ENCODE data around the gene CDKAL1. TPM values are rescaled to one million over a fixed set of nuclear protein-coding genes. Genes with fewer than 3 reads are reported as not detected.

The CDKAL1 gene
- total RNA-seq, 1 donor from 2014 or later: 11.2 TPM

GRCh38 chr6:20998748-20999448 lies 464.6 kb downstream of the CDKAL1 start:
- no peak for DNase-seq (ENCODE audit: extremely low read depth, low read depth, low spot score)

DNA sequence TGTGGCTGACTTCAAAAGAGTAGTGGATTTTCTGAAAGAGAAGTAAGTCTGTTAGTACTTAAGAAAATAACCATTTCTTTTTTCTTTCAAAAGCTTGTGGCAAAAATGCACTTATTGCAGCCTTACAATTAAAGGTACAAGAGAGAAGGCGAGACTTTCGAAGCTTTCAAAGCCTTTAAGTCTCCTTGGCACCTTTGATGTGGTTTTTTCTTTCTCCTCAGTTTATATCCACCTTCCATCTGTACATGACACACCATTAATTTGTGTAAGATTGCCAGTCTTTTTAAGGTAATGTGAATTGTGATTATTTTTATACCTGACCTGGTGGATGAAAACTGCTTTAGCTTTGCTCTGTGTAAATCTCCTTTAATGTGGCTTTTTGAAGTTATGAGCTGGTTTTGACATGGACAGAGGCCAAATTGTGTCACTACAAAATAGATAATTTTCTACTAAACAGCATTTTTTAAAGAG lies 466.1 kb downstream of the CDKAL1 start:
- no peak for DNase-seq (ENCODE audit: extremely low read depth, low read depth, low spot score)

- no peak for DNase-seq (ENCODE audit: extremely low read depth, low read depth, low spot score)
These were observed 467.5 kb downstream of the CDKAL1 start for GRCh38 chr6:21001736-21002135.

GRCh38 chr6:21003780-21004541 lies 469.7 kb downstream of the CDKAL1 start:
- DNase-seq (ENCODE audit: extremely low read depth, low read depth, low spot score): peak; percentile 75

DNA sequence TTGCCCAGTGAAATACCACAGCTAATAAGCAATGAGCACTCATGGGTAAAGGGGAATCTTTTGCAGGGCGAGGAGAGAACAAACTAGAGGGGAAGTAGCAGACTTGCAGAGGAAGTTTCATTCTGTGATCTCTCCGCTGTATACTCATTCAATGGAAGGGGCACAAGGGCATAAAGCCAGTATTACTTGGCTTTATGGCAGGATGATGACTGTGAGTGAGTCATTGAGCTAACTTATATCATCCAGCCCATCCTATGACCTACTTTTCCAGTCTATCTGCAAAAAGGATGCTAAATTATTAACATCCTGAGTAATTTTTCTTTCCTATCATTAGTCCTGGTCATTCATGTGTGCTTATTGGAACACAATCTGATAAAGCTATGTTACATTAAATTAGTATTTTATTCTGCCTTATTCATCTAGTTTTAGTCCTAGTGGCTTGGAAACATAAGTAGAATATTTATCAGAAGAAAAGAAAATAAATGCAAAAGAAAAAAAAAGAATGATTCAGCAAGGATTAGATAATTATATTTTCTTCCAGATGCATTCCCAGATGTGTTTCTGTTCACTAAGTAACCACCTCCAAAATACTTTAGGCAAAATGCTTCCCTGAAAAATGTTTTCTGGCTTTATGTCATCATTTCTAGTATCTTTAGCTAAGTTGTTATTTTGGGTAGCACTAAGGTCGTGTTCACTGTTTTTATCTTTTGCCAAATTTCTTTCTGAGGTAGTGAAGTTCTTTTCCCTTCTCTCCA lies 471.7 kb downstream of the CDKAL1 start:
- no peak for DNase-seq (ENCODE audit: extremely low read depth, low read depth, low spot score)

DNA sequence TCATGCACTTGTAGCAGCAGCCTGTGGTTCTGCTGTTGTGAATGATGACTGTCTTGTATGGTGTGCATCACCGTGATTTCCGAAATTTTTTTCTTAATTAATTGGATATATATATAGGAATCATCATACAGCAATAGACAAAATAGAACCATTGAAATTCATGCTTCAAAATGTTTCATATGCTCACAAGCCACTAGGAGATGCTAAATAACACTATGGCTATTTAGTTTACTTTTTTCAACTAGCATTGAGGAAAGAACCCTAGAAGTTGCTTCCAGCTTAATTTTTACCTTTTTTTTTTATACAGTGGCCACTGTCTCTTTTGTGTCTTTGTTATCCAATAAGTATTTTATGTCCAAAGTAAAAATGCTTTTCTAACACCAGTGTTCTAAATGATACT lies 485.4 kb downstream of the CDKAL1 start:
- DNase-seq (ENCODE audit: extremely low read depth, low read depth, low spot score): no peak

- DNase-seq (ENCODE audit: extremely low read depth, low read depth, low spot score): peak; percentile 88
These were observed 488.3 kb downstream of the CDKAL1 start for GRCh38 chr6:21022343-21023107.

GRCh38 chr6:21023210-21023609 lies 489.0 kb downstream of the CDKAL1 start:
- DNase-seq (ENCODE audit: extremely low read depth, low read depth, low spot score): no peak

GRCh38 chr6:21024616-21025015 lies 490.4 kb downstream of the CDKAL1 start:
- no peak for DNase-seq (ENCODE audit: extremely low read depth, low read depth, low spot score)

- DNase-seq (ENCODE audit: extremely low read depth, low read depth, low spot score): no peak
These were observed 492.5 kb downstream of the CDKAL1 start for GRCh38 chr6:21026576-21027273.

GRCh38 chr6:21027507-21027906 lies 493.2 kb downstream of the CDKAL1 start:
- no peak for DNase-seq (ENCODE audit: extremely low read depth, low read depth, low spot score)

DNA sequence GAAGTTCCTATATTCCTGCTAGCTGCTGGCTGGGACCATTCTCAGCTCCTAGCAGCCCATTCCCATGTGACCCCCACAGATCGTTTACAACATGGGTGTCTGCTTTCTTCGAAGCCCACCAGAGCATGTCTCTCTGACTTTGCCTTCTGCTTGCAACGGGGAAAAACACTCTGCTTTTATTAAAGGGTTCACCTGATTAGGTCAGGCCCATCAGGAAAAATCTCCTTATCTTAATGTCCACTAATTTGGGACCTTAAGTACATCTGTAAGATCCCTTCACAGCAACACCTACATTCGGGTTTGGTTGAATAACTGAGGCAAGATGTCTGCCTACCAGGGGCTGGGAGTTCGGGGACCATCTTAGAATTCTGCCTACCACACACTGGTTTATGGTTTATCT lies 496.9 kb downstream of the CDKAL1 start:
- no peak for DNase-seq (ENCODE audit: extremely low read depth, low read depth, low spot score)

GRCh38 chr6:21033084-21033483 lies 498.8 kb downstream of the CDKAL1 start:
- DNase-seq (ENCODE audit: extremely low read depth, low read depth, low spot score): no peak

DNA sequence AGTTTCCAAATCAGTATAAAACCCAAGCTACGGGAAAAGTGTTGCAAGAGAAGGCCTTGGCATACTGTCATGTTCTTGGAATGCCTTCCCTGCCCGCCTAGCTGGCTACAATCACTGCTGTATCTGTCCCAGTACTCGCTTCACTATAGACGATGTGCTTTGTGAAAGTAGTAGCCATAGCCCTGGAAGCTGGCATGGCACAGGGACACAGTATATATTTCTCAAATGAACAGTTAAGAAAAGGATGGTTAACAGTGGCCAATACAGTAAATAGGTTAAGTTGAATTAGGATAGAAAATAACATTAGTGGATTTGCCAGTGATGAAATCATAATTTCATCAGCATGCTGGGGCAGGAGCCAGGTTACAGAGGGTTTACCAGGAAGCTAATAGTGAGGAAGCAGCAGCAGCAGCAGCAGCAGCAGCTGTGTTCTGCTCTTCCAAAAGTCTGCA lies 499.3 kb downstream of the CDKAL1 start:
- DNase-seq (ENCODE audit: extremely low read depth, low read depth, low spot score): no peak

DNA sequence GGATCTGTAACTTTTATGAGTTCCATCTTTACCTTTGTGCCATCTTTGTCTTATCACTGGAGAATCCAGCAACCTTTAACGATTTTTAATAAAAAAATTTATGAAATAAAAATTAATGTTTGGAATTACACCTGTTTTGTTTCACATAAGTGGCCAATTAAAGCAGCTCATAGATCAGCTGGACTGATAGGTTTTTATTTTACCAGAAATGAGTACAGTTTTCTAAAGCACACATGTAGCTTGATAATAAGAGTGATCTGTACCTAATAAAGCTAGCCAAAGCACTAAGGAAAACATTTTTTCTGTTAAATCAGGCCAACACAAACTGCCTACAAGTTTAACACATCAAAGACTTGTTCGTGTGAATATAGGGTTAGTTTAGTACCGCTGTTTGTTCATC lies 500.1 kb downstream of the CDKAL1 start:
- no peak for DNase-seq (ENCODE audit: extremely low read depth, low read depth, low spot score)

DNA sequence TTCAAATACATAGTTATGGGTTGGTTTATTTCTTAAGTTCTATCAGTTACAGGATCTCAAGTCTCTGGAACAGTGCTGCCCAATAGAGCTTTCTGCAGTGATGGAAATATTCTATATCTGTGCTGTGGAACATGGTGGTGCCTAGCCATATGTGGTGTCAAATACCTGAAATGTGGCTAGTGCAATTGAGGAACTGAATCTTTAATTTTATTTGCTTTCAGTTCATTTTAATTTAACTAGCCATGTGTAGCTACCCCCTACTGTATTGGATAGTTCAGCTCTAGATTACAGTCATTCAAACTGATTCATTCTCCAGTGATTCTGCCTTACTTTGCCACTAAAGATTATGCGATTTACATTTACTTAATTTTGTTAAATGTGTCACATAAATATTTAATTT lies 503.2 kb downstream of the CDKAL1 start:
- no peak for DNase-seq (ENCODE audit: extremely low read depth, low read depth, low spot score)

GRCh38 chr6:21039926-21040325 lies 505.7 kb downstream of the CDKAL1 start:
- DNase-seq (ENCODE audit: extremely low read depth, low read depth, low spot score): no peak

- no peak for DNase-seq (ENCODE audit: extremely low read depth, low read depth, low spot score)
These were observed 511.0 kb downstream of the CDKAL1 start for GRCh38 chr6:21045135-21045700.

- no peak for DNase-seq (ENCODE audit: extremely low read depth, low read depth, low spot score)
These were observed 512.0 kb downstream of the CDKAL1 start for GRCh38 chr6:21046276-21046675.

- no peak for DNase-seq (ENCODE audit: extremely low read depth, low read depth, low spot score)
These were observed 513.8 kb downstream of the CDKAL1 start for GRCh38 chr6:21048047-21048446.

Data from glomerular endothelial cell (primary cell).